Fibroblast of villous mesenchyme (primary cell): ENCODE results near the gene JPT2. TPM values are rescaled to one million over a fixed set of nuclear protein-coding genes. Genes with fewer than 3 reads are reported as not detected.

Experiments used
- DNase-seq: peaks from one replicate; pipeline ENCODE4 v3.0.0-alpha.2; 2010; ENCODE audit warnings: low read depth
- H3K4me3 ChIP-seq: 2 replicates; pipeline ENCODE4 v1.5.1; 2011; ENCODE audit warnings: low read depth, mild to moderate bottlenecking, low read length
- CTCF ChIP-seq: IDR thresholded peaks from 2 replicates; pipeline ENCODE4 v1.5.1; 2012; ENCODE audit warnings: low read depth, mild to moderate bottlenecking, low read length; ENCODE audit not compliant: insufficient read depth
- total RNA-seq: library from RNA; depleted of rRNA; stranded (reverse); fragments of >200 nt; gene quantifications from 2 replicates; pipeline ENCODE4 v1.2.3, GENCODE V29; 2012

JPT2 gene
- total RNA-seq, 1 donor = 61.7 TPM

GRCh38 chr16:1673424-1674151, 4.5 kb upstream of the JPT2 start:
- TF ChIP-seq CTCF = no peak
- H3K4me3 ChIP-seq = no peak overlapping the region
- DNase-seq = no peak

GRCh38 chr16:1674306-1674705, 3.8 kb upstream of the JPT2 start:
- H3K4me3 ChIP-seq = no peak overlapping the region
- no peak for DNase-seq
- TF ChIP-seq CTCF = no peak

GRCh38 chr16:1674751-1675664, 3.1 kb upstream of the JPT2 start:
- no peak for TF ChIP-seq CTCF
- DNase-seq = peak; percentile 38
- H3K4me3 ChIP-seq = no peak overlapping the region

GRCh38 chr16:1676661-1677060, 1.4 kb upstream of the JPT2 start:
- no peak for DNase-seq
- H3K4me3 ChIP-seq = no peak overlapping the region
- no peak for TF ChIP-seq CTCF

GRCh38 chr16:1677339-1677738, 740 bp upstream of the JPT2 start:
- DNase-seq = no peak
- no peak overlapping the region for H3K4me3 ChIP-seq
- no peak for TF ChIP-seq CTCF

- H3K4me3 ChIP-seq = peak overlapping the region; percentile 78
- DNase-seq = peak; percentile 55
- no peak for TF ChIP-seq CTCF
Measured at GRCh38 chr16:1678500-1679098, 520 bp downstream of the JPT2 start.
